GM18868 (cell line): ENCODE results near the gene PYGL.

Experiments used
- ATAC-seq: cut with Tn5 transposase; IDR thresholded peaks from one replicate; pipeline ENCODE4 v1.9.1; 2021; ENCODE audit warnings: mild to moderate bottlenecking, moderate library complexity; ENCODE audit not compliant: unreplicated experiment

PYGL gene

DNA sequence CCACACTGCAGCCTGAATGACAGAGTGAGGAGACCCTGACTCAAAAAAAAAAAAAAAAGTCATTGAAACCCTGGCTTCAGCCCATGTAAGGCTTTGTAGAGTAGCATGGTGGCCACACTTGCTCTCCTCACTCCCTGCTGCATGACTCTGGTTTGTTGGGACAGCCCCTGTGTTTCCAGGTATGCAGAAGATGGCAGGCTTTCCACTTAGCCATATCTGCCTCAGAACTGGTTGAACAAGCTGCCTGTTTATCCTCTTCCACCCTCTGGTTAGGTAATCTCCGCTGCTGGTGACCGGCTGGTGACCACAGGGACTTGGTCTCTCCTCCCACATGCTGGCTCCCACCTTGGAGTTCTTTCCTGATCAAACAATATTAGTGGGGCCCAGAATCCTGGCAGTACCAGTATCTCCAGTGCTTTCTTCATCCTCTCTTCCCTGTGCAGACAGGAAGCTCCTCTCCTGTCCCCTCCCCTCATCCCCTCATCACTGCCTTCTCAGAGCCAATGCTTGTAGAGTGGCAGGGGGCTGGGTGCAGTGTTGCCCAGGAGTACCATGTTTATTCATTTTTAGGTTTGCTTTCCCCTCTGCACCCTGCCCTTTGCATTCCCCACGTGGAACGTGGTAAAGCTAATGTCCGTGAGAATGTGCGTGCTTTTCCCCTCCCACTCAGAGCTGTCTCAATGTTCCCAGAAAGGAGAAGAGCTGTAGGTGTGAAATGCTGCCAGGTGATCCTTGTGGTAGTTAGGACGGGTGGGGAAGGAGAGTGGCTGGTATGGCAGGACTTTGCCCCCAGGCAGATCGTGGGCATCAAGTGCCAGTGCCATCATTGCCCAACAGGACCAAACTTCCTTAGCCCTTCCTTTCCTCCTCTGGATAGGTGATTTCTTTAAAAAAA lies 61.1 kb downstream of the PYGL start:
- no peak for ATAC-seq

GRCh38 chr14:50875359-50876070 lies 68.8 kb downstream of the PYGL start:
- peak; percentile 97 for ATAC-seq

GRCh38 chr14:50874757-50875156 lies 69.5 kb downstream of the PYGL start:
- no peak for ATAC-seq

GRCh38 chr14:50871914-50872732 lies 72.2 kb downstream of the PYGL start, which contains the start of gene ABHD12B:
Gene ABHD12B, plus strand, starts transcription at chr14:50872053. Its CDS starts 122 bp downstream, at chr14:50872175.
- no peak for ATAC-seq

DNA sequence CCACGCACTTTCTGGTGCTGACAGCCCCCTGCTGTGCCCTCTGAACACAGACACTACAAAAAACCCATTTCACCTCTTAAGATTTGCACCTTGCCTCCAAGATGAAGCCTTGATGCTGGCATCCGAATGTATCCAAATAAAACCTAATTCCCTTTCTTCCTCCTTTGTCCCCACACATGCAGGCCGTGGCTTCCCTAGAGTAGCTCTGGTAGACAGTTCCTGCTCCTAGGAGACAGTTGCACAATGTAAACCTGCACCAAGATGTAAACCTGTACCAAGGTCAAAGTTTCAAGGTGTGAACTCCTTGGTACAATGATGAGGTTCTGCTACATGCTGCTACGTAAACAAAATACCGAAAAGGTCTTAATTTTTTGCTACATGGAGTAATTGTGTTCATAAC lies 73.1 kb downstream of the PYGL start:
- ATAC-seq: no peak

DNA sequence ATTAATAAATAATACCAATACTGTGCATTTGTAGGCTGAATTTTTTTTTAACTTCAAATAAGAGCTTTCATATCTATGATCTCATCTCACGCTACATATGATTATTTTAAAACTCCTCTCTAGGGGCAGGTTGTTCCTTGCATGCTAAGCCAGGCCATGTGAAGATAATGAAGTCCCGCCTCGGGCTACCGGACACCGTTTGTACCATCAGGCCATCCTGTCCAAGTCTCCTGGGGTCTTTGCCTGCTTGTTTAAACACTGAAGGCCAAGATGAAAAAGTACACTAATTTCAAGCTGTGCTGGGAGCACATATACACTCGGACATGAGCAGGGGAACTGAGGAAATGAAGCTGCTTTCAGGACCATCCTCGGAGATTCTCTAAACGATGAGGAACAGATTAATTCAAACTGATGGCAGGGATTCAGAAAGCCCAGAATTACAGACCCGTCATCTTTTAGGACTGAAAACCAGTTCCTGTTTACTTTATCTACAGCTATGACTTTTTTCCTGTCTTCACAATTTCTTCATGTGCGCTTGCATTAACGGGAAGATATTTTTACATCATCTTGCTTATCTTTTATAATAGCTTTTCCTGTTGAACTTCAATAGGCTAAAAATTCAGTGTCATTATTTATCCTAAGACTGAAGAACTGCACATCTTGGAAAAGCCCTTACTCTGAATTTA lies 78.7 kb downstream of the PYGL start:
- ATAC-seq: no peak

DNA sequence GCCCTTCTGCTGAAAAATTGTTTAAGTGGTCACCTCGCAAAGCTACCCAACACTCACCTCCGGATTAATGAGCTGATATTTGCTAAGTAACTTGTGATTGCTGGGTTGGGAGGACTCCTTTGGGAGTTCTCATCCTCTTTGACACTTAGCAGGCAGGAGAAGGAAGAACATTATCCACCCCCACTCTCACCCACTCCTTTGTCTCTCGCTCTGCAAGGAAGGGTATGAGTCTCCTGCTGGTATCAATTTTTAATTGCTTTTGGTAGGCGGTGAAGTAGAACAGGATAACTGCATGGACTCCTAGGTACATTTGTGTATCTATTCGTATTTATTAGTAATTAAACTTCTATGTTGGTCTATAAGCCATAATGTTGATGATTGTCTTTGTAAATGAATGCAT lies 79.3 kb downstream of the PYGL start:
- no peak for ATAC-seq

DNA sequence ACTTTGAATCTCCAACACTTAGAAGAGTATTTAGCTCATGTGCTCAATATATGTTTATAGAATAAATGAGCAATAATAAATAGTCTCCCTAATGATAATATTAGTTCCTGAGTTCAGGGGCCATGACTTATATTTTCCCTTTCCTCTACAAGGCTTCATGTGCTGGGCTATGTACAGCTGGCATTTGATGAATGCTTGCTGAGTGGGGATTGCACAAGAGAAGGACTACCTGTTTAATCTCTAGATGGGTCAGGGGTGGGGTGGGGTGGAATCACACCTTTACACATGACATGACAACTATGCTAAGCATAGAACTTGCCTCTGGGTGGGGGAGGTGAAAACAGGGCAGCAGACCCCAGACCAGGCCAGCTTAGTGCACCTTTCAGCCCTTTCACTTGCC lies 80.0 kb downstream of the PYGL start:
- no peak for ATAC-seq

- no peak for ATAC-seq
Observed at GRCh38 chr14:50862036-50862570, 82.2 kb downstream of the PYGL start.

DNA sequence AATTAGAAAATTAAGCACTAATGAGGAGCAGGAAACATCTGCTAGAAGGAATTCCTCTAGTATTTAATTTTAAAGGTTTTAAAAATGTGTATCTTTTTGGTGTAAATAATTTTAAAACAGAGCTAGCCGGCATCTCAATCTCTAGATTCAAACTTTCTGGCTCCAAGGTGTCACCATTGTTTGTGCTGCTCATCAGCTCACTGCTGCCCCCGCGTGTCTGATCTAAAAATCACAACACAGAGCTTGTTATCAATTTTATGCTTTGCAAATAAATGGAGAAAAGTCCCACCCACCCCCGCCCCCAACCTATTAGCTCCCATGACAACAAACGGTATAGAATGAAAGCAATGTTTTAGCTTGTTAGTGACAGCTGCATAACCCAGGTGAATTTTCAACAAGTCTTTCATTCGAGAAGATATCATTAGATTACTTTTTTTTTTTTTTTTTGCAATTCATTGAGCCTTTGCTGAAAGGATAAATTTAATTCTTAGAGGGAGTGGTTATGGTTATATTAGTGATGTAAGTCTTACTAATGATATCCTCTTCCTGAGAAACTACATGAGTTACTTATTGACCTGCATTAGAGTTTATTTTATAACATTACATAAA lies 83.7 kb downstream of the PYGL start:
- peak; percentile 35 for ATAC-seq

- ATAC-seq: no peak
Observed at GRCh38 chr14:50859296-50859624, 85.0 kb downstream of the PYGL start.

- no peak for ATAC-seq
Observed at GRCh38 chr14:50856660-50857059, 87.6 kb downstream of the PYGL start.

GRCh38 chr14:50855558-50855957 lies 88.7 kb downstream of the PYGL start:
- no peak for ATAC-seq
